ENCODE data around the gene LSG1. TPM values are rescaled to one million over a fixed set of nuclear protein-coding genes. Genes with fewer than 3 reads are reported as not detected.

LSG1 gene
- total and polyA plus RNA-seq, 9 of the 15 experiments (the other 6 are each of a cell fraction or from before 2014, with no cell fraction given) = 14.9 to 73.7 (median 46.7) TPM

GRCh38 chr3:194691481-194692283, 19.7 kb upstream of the LSG1 start (continued):
- TF ChIP-seq NR1H2 (CRISPR knock-in tag; IDR thresholded peaks at IDR 0.05) (no peak), L3MBTL2 (IDR thresholded peaks at IDR 0.05) (peak; percentile 26; the same call in 1 of the 2 replicates), FOSL1 (tag; conservative IDR thresholded peaks at IDR 0.05) (no peak), JUNB (CRISPR knock-in tag; conservative IDR thresholded peaks at IDR 0.05) (no peak), PKNOX1 (IDR thresholded peaks at IDR 0.05) (peak; percentile 43; the same call in 1 of the 2 replicates)

GRCh38 chr3:194690501-194691372, 18.7 kb upstream of the LSG1 start:
- Histone ChIP-seq H2AFZ (ENCODE audit: low read depth, low read length) (no peak overlapping the region), H3K9me3 (replicated peaks; ENCODE audit: control insufficient read depth, insufficient read depth, low read depth, low read length) (no peaks in the 10 kb centered on the region), H3K79me2 (ENCODE audit: control insufficient read depth, insufficient read depth, low read length) (no peaks in the 10 kb centered on the region), H3K27ac (ENCODE audit: extremely low read depth, low read depth, low read length) (no peak overlapping the region), H3K4me1 (replicated peaks in 1 of 2; ENCODE audit: control insufficient read depth in 2 of 2, insufficient read depth in 2 of 2, low read length in 2 of 2) (peaks cover 0 to 12% of the 10 kb centered on the region in 2 experiments; a peak in 2 of 5 replicates), H3K27me3 (ENCODE audit: control insufficient read depth in 2 of 2, insufficient read depth in 2 of 2, low read length in 2 of 2) (peaks cover 0 to 37% of the 10 kb centered on the region in 2 experiments; a peak in 3 of 5 replicates), H3K9me1 (ENCODE audit: control insufficient read depth, insufficient read depth, low read length) (no peaks in the 10 kb centered on the region), H3K4me3 (no peak overlapping the region), H3K4me2 (ENCODE audit: insufficient read depth, low read length) (no peak overlapping the region), H3K9ac (ENCODE audit: insufficient read depth in 1 of 2, low read depth in 2 of 2, low read length in 2 of 2) (no peak overlapping the region), H3K36me3 (ENCODE audit: control insufficient read depth, insufficient read depth, low read length) (no peaks in the 10 kb centered on the region), H4K20me1 (replicated peaks; ENCODE audit: control insufficient read depth, insufficient read depth, low read length) (no peaks in the 10 kb centered on the region)
- intact Hi-C loops (cut with micrococcal nuclease) = no loop called here
- BruUV-seq (replicated peaks) = no TSS peak
- DNase-seq (ENCODE audit: extremely low read depth in 1 of 4, low spot score in 3 of 4) (peak in 1 of 4 experiments; percentile 30), ATAC-seq (peak; percentile 52), FAIRE-seq (no peak)
- in situ Hi-C loops (cut with MboI) = no loop called here
- CTCF ChIA-PET (ENCODE audit: low intra/inter-chr PET ratio) = interaction anchor here (0.6 kb wide), 1 partner anchor 852 kb away, joined by 4 read pairs; no protein-coding TSS in a partner anchor
- WGBS (ENCODE audit: insufficient coverage, low coverage, missing lambda C conversion rate) = 6% methylated on average over 7 of the region's 8 CpGs
- POLR2A ChIA-PET = interaction anchor here (0.7 to 1.0 kb wide), 3 partner anchors 15 to 39 kb away, joined by 3 to 4 read pairs (median 3); no protein-coding TSS in a partner anchor
- TF ChIP-seq TFE3 (CRISPR knock-in tag; IDR thresholded peaks at IDR 0.05) = 0 out of 2 replicates have a peak, but pooled peaks have one; percentile 4
- no peak for TF ChIP-seq KLF1 (tag; IDR thresholded peaks at IDR 0.05)
- no peak for TF ChIP-seq PRDM10 (IDR thresholded peaks at IDR 0.05; ENCODE audit: partially characterized antibody)
- peak; percentile 61 for TF ChIP-seq CBFA2T3 (IDR thresholded peaks at IDR 0.05)
- TF ChIP-seq ARID1B (IDR thresholded peaks at IDR 0.05) = peak; percentile 47; the same call in 1 of the 2 replicates
- TF ChIP-seq NR4A1 (CRISPR knock-in tag; IDR thresholded peaks at IDR 0.05) = no peak
- no peak for TF ChIP-seq NR4A1 (tag; IDR thresholded peaks at IDR 0.05)
- TF ChIP-seq TAL1 (IDR thresholded peaks at IDR 0.05) = peak; percentile 60

Data from K562 (cell line).